GM19238 (cell line): ENCODE measurements around the gene DEFB132.

Experiments
- DNase-seq: peaks from one replicate; pipeline ENCODE4 v3.0.0; 2011; ENCODE audit warnings: low spot score; ENCODE audit not compliant: insufficient read length

DEFB132 gene

GRCh38 chr20:263701-264100 lies 6.2 kb downstream of the DEFB132 start:
- no peak for DNase-seq

GRCh38 chr20:266596-267562 lies 9.4 kb downstream of the DEFB132 start:
- DNase-seq: peak; percentile 84

DNA sequence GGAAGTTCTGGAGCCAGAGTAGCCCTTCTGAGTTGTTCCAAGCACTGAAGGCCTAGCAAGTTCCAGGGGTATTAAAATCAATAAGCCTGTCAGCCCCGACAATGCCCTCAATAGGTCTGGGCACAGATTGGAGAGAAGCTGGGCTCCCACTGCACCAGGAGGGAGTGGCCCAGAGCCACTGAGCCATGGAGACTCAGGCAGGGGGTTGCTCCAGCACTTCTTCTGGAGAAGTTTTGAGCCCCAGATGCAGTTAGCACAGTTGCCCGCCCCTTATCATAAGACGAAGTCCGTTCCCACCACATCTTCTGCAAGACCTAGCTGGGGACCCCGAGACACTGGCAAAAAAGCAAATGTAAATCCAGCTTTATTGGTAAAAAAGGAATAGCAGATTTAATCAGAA lies 13.0 kb downstream of the DEFB132 start:
- DNase-seq: no peak

DNA sequence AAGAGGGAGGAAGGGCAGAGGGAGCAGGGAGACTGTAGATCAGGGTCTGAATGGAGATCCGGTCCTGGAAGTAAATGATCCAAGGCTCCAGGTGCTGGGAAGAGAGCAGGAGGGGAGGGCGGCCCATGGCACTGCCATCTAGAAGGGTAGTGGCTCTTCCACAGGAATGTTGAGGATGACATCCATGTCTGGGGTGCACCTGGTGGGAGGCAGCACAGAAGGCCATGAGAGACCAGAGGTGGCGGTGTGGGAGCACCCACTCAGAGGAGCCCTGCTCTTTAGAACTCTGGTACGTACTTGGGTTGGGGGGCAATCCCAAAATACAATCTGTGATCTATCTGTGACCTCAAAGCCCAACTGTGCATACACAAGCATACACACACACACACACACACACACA lies 13.5 kb downstream of the DEFB132 start:
- DNase-seq: no peak

- DNase-seq: no peak
These were observed 14.0 kb downstream of the DEFB132 start for GRCh38 chr20:271528-271927.

DNA sequence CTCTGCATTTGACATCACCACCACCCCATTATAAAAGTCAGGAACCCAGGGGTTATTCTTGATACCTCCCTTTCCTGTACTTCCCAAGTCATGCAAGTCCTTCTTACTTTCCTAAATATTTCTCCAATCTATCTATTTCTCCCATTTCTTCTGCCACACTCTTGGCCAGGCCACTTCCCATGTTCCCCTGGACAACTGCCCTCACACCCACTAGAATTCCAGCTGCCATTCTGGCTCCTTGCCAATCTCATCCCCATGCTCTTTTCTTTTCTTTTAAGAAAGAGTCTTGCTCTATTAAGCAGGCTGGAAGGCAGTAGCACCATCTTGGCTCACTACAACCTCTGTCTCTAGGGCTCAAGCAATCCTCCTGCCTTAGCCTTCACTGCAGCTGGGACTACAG lies 15.2 kb downstream of the DEFB132 start:
- DNase-seq: no peak

GRCh38 chr20:273884-274283 lies 16.4 kb downstream of the DEFB132 start:
- DNase-seq: no peak

DNA sequence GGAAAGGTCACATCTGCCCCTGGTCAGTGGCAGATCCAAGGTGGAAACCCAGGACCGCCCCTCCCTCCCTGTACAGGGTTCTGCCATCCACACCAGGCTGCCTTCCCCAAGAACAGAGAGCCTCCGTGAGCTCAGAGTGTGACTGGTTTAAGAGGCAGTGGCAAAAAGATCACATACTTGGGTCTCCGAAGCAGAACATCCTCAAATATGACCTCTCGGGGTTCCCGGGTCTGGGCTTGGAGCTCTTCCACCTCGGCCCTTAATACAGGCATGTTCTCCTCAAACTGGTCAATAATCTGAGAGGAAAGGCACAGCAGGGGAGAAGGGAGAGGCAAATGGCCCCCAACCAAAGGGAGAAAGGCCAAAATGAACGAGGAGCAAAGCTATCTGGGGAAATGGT lies 18.3 kb downstream of the DEFB132 start:
- no peak for DNase-seq

- no peak for DNase-seq
These were observed 19.3 kb downstream of the DEFB132 start for GRCh38 chr20:276620-277495.

DNA sequence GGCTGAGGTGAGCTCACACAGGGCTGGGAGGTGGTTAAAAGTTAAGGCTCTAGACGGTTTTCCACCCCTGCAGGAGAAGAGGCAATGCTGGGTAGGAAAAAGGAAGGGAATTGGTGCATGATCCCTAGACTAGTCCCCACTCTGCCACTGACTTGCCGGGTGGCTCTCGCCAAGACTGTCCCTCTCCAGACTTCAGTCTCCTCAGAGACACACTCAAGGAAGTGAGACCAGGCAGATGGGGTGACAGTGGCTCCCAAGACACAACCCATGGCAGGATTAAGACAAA lies 19.9 kb downstream of the DEFB132 start:
- DNase-seq: no peak

GRCh38 chr20:278181-278580 lies 20.7 kb downstream of the DEFB132 start:
- no peak for DNase-seq

DNA sequence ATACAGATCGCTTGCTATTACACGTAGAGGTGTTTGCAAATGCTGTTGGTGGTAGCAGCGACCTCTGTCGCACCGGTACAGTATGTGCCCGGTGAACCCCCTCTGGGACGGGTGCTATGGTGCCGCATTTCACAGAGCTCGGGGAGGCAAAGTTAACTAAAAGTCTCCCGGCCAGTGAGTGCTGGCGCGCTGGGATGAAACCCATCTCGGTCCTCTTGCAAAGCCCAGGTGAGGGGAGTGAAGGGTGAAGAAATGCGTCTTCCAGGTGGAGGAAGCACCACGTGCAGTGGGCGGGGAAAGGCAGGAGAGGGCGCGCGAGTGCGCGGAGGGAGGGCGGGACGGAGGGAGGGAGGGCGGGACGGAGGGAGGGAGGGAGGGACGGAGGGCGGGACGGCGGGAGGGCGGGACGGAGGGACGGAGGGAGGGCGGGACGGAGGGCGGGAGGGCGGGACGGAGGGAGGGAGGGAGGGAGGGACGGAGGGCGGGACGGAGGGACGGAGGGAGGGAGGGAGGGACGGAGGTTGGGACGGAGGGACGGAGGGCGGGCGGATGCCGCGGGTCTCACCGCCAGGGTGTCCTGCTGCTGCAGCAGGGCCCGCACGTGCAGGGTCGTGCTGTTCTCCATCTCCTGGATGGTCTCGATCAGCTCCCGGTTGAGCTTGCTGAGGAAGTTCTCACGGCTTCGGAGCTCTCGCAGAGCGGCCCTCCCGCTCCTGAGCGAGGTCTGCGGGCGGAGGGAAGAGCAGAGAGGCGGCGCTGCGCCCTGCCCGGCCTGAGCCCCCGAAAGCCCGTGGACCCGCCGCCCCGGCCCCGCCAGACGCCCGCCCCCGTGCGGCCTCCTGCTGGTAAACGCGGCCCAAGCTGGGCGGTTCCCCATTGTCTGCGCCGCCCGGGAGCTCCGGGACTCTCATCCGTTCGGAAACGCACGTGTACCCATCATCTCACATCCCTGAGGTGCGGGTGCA lies 21.4 kb downstream of the DEFB132 start:
- DNase-seq: no peak

DNA sequence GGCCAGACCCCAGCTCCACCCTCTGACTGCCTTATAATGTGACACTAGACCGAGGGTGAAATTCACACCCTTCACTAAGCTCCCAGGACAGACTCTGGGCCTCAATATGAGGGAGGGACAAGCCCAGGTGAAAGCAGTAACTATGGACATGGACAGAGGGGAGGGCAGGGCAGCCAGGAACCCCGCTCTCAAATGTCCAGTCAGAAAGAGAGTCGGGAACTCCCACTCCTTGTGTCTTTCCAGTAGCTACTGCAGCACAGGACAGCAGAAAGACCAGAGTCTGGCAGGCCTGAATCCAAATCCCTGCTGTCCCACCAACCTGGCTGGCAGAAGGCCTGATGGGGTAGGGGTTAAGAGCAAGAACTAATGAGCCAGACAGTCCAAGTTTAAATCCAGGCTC lies 26.6 kb downstream of the DEFB132 start:
- DNase-seq: no peak

- DNase-seq: no peak
These were observed 29.0 kb downstream of the DEFB132 start for GRCh38 chr20:286508-286907.

DNA sequence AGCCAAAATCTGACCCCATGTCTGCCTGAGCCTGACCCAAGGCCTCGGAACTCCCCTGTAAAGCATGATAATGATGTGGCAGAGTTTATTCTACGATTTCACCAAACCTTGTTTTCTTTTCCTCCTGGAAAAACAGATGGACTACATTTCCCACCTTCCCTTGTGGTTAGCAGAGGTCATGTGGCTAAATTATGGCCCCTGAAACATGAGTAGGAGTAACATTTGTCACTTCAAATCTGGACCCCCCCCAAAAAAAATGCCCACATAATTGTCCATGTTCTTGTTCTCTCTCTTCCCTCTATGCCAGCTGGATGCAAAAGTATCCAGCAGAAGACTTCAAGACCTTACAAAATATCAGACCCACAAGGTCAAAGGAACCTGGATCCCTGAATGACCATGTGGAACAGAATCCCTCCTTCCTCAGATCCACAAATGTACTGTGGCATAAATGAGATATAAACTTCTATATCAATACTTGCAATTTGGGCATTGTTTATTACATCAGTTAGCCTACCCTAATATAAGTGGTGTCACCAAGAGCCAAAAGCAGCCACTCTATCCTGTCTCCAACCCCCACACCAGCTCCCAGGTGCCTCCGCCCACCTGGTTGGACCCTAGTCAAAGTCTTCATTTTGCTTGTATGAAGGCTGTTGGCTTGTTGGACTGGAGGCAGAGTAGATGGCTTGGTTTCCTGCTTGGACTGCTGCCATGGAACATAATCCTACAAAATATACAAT lies 31.6 kb downstream of the DEFB132 start:
- DNase-seq: no peak

DNA sequence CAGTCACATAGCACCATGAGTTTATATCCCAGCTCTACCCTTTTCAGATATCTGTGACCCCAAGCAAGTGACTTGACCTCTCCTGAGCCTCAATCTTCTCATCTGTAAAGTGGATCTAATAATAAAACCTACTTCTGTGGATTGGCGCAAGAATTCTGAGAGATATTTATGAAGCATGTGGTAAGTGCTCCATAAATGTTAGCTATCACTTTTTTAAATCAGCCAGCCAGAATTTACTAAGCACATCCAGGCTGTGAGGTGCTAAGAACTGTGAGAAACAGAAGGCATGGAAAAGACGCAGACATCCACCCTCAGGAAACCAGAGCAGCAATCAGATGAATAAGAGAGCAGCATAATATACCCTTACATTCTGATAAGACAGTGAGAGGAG lies 32.2 kb downstream of the DEFB132 start:
- no peak for DNase-seq

- DNase-seq: peak; percentile 95
These were observed 32.7 kb downstream of the DEFB132 start, which contains the start of gene C20orf96 for GRCh38 chr20:290084-290831. C20orf96 (minus strand) TSS chr20:290750; CDS start chr20:290610, 140 bp downstream.

GRCh38 chr20:294602-295001 lies 37.1 kb downstream of the DEFB132 start:
- no peak for DNase-seq

DNA sequence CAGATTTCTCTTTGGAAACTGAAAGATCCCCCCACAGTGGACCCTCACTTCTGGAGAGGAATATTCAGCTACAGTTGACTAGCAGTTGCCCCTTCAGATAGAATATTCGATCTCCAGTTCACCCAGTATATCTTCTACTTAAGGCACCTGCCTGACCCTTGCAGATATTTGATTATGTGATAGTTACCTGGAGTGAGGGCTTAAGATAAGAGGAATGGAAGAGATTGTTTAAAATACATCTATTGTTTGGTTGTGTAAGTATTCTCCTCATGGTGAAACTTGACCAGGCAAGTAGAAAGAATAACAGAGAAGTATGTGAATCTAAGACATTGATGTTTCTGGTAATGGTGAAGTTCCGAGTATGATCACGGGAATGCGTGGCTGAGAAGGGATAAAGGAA lies 38.3 kb downstream of the DEFB132 start:
- no peak for DNase-seq
